GM21360 (cell line): Measurements from ENCODE around the gene TNFAIP3.
"Not testable (repeated sequence)": the region's sequence is repeated elsewhere in the genome, so short reads cannot be mapped to it uniquely, and the experiment has no call there.

Source experiments
- ATAC-seq: cut with Tn5 transposase; IDR thresholded peaks from one replicate; pipeline ENCODE4 v1.9.1; 2021; ENCODE audit warnings: mild to moderate bottlenecking, moderate library complexity; ENCODE audit not compliant: unreplicated experiment

Gene TNFAIP3

DNA sequence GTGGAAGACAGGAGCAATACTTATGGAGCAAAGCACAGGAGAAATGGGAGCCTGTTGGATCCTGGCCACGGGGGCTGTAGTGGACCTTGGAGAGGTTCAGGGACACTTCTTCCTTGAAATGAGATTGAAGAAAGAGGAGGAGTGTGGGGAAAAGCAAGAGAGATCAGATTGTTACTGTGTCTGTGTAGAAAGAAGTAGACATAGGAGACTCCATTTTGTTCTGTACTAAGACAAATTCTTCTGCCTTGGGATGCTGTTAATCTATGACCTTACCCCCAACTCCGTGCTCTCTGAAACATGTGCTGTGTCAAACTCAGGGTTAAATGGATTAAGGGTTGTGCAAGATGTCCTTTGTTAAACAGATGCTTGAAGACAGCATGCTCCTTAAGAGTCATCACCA, 22.7 kb upstream of the TNFAIP3 start:
- not testable (repeated sequence) for ATAC-seq

- ATAC-seq = not testable (repeated sequence)
Measured at GRCh38 chr6:137844773-137845172, 22.3 kb upstream of the TNFAIP3 start.

- ATAC-seq = no peak
Measured at GRCh38 chr6:137845460-137845859, 21.6 kb upstream of the TNFAIP3 start.

- no peak for ATAC-seq
Measured at GRCh38 chr6:137846274-137846673, 20.8 kb upstream of the TNFAIP3 start.

- ATAC-seq = no peak
Measured at GRCh38 chr6:137846772-137847313, 20.2 kb upstream of the TNFAIP3 start.

GRCh38 chr6:137847748-137848147, 19.3 kb upstream of the TNFAIP3 start:
- no peak for ATAC-seq

DNA sequence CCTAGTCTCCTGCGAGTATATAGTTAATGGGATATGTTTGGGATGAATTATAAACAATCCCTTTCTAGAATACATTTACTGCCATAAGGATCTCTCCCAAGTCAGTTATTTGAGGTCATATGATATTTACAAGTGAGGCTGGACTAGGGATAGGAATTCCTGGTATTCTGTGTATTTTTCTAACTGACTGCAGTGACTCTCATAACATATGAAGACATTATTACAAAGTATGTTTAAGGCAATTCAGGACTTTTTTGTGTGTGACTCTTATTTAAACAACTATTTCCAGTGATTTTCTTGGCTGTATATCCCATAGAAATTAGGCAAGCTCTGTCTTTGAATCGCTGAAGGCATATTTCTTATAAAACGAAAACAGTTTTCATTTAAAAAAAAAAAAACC, 18.4 kb upstream of the TNFAIP3 start:
- ATAC-seq = no peak

GRCh38 chr6:137849181-137849980, 17.7 kb upstream of the TNFAIP3 start:
- no peak for ATAC-seq

GRCh38 chr6:137849981-137850714, 16.9 kb upstream of the TNFAIP3 start:
- no peak for ATAC-seq

- no peak for ATAC-seq
Measured at GRCh38 chr6:137850816-137851602, 16.1 kb upstream of the TNFAIP3 start.

DNA sequence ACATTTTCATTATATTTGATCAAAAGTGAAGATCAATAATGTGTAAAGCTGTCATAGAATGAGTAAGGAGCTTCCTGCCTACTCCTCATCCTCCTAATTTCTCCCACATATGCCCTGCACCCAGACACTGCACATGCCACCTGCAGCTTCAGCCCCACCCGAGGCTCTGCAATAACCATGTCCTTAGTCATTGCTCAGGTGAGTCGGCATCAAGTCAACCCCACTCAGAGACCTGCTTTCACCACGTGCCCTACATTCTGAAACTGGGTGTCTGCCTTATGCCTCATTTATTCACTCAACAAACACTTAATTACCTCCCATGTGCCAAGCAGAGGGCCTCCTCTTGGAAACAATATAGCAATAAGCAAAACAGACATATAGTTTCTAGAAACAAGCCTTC, 15.4 kb upstream of the TNFAIP3 start:
- no peak for ATAC-seq

DNA sequence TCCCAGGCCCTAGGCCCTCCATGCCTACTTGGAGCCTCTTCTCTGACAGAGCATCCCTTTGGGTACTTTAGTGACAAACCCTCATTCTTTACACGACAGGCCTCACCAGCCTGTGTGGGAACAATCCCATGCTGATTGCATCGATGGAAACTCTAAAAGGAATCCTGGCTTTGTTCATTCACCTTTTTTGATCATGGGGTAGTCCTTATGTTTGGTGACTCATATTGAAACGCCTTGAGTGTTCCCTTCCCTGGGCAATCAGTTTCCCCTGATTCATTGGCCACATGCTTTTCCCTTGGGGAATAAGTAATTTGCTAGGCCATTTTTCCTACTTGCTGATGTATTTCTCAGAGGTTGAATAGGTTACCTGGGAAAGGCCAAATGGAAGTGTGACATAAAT, 14.7 kb upstream of the TNFAIP3 start:
- no peak for ATAC-seq

DNA sequence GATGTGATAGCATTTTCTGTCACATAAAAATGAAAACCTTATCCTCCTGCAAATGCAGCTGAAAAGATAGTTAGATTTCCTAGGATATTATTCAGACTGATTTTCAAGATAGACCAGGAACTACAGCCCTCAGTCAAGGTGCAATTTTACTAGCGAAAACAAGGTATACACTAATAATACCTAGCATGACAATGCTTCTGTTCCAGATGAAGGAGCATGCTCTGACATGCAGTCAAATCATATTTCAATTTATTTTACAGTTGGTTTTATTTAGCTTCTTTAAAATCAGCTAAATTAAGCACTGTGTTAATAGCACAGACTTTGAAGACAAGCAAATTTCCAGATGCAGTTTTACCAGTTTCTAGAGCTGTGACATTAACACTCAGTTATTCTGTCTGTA, 14.2 kb upstream of the TNFAIP3 start:
- no peak for ATAC-seq

- no peak for ATAC-seq
Measured at GRCh38 chr6:137853569-137854213, 13.4 kb upstream of the TNFAIP3 start.

- ATAC-seq = no peak
Measured at GRCh38 chr6:137856138-137856898, 10.7 kb upstream of the TNFAIP3 start.

DNA sequence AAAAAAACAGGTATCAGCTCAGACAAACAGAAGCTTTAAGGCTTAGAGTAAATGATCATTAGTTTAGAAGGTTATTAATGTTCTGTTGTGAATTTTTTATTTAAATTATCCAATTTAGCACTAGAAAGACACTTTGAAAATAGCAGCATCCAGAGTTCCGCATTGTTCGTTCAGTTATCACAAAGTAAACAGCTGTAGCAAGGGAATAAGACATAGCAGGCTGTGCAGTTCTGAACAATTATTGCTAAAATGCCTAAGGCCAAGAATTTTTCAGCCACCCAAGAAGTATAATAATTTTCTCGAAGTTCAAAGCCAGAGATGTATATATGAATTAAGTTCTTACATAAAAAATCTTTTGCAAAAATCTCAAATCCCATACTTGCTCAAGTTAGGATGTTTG, 8.0 kb upstream of the TNFAIP3 start:
- ATAC-seq = no peak

DNA sequence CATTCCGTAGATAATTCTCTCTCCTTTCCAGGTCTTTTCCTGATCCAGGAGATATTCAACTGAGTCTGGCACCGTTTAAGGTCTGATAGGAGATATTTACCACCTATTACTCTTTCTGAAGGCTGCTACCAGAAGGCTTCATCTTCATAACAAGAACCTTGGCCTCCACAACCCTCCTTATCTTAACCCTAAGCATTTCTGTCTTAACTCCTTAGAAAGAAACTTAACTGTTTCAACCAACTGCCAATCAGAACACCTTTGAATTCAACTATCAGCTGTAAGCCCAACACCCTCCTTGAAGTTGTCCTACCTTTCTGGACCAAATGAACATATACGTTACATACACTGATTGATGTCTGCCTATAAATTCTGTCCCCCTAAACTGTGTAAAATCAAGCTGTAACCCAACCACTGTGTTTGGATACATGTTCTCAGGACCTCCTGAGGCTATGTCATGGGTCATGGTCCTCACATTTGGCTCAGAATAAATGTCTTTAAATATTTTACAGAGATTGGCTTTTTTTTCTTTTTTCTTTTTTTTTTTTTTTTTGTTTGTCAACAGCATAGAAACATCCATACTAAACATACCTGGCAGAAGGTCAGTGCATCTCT, 6.6 kb upstream of the TNFAIP3 start:
- no peak for ATAC-seq

DNA sequence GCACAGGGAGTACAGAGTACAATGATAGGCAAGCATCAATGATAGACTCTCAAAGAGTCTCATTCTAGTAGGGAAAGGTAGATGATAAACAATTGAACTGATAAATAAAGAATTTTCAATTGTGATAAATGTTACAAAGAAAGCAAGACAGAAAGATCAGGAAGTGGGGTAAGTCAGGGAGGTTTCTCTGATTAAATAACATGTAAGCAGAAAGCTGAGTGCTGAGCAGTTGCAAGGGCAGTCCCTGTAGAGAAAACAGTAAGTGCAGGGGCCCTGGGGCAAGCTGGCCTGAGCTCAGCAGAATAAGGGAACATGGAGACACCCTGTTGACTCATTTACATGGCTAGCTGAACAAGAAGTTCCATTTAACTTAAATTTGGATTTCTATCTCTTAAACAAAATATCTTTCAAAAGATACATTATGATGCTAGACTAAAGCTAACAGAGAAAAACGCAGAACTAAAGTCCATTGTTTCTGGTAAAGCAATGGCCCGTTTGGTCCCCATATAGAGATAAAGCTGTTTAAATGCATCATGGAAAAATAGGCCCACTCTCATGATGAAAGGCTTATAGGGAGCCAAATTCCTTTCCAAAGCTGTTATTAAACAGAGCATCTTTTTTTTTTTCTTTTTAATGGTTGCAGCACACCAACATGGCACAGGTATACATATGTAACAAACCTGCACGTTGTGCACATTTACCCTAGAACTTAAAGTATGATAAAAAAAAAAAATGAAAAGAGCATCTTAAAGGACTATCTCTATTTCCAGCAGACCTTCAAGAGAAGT, 5.3 kb upstream of the TNFAIP3 start:
- no peak for ATAC-seq
